K562 (cell line): ENCODE data around the gene CPLX3.

Source experiments
- CTCF ChIP-seq, 3 experiments: IDR thresholded peaks in 2 of 3; conservative IDR thresholded peaks in 1 of 3; 2 replicates each; pipeline ENCODE4 v1.5.1; 2011 to 2012; ENCODE audit warnings: low read length in 3 of 3, mild to moderate bottlenecking in 3 of 3, control low read depth in 2 of 3, improper control_type of control experiment in 1 of 3, inconsistent platforms in 1 of 3, low read depth in 1 of 3, mixed read lengths in 1 of 3, moderate library complexity in 1 of 3; ENCODE audit not compliant: insufficient read depth in 2 of 3
- MAFK ChIP-seq: IDR thresholded peaks from 2 replicates; pipeline ENCODE4 v1.6.1; 2011; ENCODE audit warnings: low read length, improper control_type of control experiment
- MYC ChIP-seq, 2 experiments: fragments of 250-450 bp in 1 of 2; sonication (Bioruptor Pico) in 1 of 2; IDR thresholded peaks; 2 replicates each; pipeline versions ENCODE4 v1.5.1 to v1.6.1; 2012 to 2021; ENCODE audit warnings: low read depth in 2 of 2, borderline replicate concordance in 1 of 2, improper control_type of control experiment in 1 of 2, low read length in 1 of 2, mild to moderate bottlenecking in 1 of 2, moderate library complexity in 1 of 2
- ZNF3 ChIP-seq: fragments of 250-450 bp; sonication (Bioruptor Pico); IDR thresholded peaks from 2 replicates; pipeline ENCODE4 v1.5.0; 2021; ENCODE audit warnings: mild to moderate bottlenecking, moderate library complexity
- ZNF347 ChIP-seq: fragments of 450-650 bp; formaldehyde crosslinking; IDR thresholded peaks from 2 replicates; pipeline ENCODE4 v1.4.0; 2020; ENCODE audit warnings: low read depth, mild to moderate bottlenecking, moderate library complexity

DNA sequence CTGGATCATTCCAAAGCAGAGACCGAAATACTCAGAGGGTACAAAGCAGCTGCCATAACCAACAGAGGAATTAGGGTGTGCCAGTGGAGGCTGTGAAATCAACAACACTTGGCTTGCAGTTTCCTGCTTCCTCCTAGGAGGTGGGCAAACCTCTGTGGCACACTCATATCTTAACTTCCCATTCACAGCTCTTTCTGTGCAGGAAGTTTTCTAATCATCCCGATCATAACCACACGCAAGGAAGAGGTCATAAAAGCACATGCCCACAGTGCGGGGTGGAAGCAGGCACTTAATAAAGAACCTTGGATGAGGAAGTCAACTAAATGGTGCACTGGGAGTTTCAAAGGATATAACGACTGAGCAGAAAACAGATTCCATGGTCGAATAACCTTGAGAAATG, 41.6 kb downstream of the CPLX3 start:
- TF ChIP-seq CTCF (IDR thresholded peaks at IDR 0.05 in 2 of 3, conservative IDR thresholded peaks at IDR 0.05 in 1 of 3; ENCODE audit: insufficient read depth in 2 of 3, low read depth in 1 of 3, low read length in 3 of 3): no peak
- TF ChIP-seq MAFK: no peak
- no peak for TF ChIP-seq ZNF347
- TF ChIP-seq MYC (IDR thresholded peaks at IDR 0.05; ENCODE audit: low read depth, low read length): no peak
- no peak for TF ChIP-seq MYC (CRISPR knock-in tag; IDR thresholded peaks at IDR 0.05; ENCODE audit: borderline replicate concordance, low read depth)
- TF ChIP-seq ZNF3 (CRISPR knock-in tag): no peak
